ENCODE results near the gene CEP170.

CEP170 gene

DNA sequence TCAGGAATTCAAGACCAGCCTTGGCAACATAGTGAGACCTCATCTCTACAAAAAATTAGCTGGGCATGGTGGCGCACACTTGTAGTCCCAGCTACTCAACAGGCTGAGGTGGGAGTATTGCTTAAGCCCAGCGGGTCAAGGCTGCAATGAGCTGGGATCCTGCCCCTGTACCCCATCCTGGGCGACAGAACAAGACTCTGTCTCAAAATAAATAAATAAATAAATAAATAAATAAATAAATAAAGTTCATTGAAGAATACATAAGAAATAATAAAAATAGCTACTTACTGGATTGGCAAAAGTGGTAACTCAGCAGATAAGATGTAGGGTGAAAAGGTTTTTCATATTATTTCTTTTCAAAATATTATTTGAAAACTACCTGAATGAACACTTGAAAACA lies 5.9 kb downstream of the CEP170 start:
- TF ChIP-seq, protein P1, sequence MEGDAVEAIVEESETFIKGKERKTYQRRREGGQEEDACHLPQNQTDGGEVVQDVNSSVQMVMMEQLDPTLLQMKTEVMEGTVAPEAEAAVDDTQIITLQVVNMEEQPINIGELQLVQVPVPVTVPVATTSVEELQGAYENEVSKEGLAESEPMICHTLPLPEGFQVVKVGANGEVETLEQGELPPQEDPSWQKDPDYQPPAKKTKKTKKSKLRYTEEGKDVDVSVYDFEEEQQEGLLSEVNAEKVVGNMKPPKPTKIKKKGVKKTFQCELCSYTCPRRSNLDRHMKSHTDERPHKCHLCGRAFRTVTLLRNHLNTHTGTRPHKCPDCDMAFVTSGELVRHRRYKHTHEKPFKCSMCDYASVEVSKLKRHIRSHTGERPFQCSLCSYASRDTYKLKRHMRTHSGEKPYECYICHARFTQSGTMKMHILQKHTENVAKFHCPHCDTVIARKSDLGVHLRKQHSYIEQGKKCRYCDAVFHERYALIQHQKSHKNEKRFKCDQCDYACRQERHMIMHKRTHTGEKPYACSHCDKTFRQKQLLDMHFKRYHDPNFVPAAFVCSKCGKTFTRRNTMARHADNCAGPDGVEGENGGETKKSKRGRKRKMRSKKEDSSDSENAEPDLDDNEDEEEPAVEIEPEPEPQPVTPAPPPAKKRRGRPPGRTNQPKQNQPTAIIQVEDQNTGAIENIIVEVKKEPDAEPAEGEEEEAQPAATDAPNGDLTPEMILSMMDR (IDR thresholded peaks at IDR 0.05; ENCODE audit: low read depth, low read length): no peak
- DNase-seq (ENCODE audit: low read depth in 2 of 2): no peak
- H3K4me3 ChIP-seq (replicated peaks in 1 of 2; ENCODE audit: low read depth in 2 of 2, low read length in 2 of 2): no peak overlapping the region

DNA sequence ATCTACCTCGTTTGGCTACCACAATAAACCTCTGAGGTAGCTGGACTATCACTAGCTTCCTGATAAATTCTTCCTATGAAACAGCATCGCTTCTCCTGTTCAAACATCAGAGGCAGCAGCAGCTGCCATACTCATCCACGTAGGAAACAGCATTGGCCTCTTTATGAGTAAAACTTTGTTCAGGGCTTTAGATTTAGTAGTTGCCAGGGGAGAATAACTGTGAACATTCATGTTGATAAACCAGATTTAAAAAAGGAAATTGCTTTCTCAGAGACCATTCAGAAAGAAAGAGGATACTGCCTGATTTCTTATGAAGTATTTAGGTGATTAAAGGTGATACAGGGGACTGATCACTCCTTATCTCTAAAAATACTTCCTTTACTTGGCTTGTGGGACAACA lies 7.2 kb downstream of the CEP170 start:
- no peak overlapping the region for H3K4me3 ChIP-seq (replicated peaks in 1 of 2; ENCODE audit: low read depth in 2 of 2, low read length in 2 of 2)
- DNase-seq (ENCODE audit: low read depth in 2 of 2): peak in 1 of 2 donors; percentile 31
- TF ChIP-seq, protein P1 (IDR thresholded peaks at IDR 0.05; ENCODE audit: low read depth, low read length): no peak

DNA sequence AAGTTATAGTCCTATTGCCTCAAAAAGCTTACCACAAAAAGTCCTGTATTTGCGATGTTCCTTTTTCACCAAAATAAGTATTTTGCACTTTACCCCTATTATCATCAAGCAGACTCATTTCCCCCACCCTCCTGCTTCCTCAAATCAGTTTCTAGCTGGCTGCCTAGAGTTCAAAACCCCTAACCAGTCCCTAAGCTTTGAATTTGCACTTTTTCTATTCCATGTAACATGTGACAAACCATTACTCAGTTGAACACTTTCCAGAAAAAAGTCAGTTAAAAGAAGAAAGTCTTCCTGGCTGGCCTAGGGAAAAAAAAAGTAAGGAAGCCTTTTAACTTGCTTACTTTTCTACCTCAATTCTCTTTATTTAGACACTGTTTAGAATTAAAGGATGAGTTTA lies 8.2 kb downstream of the CEP170 start:
- H3K4me3 ChIP-seq (replicated peaks in 1 of 2; ENCODE audit: low read depth in 2 of 2, low read length in 2 of 2): no peak overlapping the region
- TF ChIP-seq, protein P1 (IDR thresholded peaks at IDR 0.05; ENCODE audit: low read depth, low read length): no peak
- DNase-seq (ENCODE audit: low read depth in 2 of 2): peak; percentile 59 to 63

DNA sequence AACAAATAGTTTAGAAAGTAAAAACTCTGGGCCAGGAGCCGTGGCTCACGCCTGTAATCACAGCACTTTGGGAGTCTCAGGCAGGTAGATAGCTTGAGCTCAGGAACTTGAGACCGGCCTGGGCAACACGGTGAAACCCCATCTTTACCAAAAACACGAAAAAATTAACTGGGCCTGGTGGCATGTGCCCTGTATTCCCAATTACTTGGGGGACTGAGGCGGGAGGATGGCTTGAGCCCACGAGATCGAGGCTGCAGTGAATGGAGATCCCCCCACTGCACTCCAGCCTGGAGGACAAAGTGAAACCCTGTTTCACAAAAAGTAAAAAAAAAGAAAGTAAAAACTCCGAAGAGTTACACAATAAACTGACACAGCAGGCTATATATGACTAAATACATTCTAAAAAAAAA lies 10.6 kb downstream of the CEP170 start:
- no peak overlapping the region for H3K4me3 ChIP-seq (replicated peaks in 1 of 2; ENCODE audit: low read depth in 2 of 2, low read length in 2 of 2)

DNA sequence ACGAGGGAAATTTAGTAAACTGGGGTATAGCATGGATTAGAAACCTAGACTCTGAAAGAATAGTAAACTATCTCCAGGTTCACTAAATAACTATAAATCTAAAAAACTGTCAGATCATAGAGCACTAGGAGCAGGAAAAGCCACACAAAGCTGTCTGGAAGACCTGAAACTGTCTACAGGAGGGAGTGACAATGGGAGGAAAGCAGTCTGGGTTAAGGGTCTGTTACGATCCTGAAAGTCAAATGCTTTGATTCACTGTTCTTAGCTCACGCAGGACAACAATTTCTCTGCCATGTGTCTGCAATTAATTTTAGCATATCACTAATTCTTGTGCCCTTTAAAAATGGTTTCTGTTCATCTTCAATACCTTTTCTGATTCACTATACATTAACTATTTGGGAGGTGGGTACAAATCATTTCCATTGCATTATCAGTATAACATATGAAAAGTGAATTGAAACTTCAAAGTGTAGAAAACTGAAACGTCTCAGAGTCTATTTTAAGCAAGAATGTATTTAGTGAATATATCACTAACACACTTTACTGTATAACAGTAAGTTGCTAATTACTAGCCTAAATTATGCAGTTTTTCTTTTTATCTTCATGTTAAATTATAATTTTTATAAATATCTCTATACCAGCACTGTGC lies 18.4 kb downstream of the CEP170 start:
- TF ChIP-seq, protein P1 (IDR thresholded peaks at IDR 0.05; ENCODE audit: low read depth, low read length): no peak
- H3K4me3 ChIP-seq (replicated peaks in 1 of 2; ENCODE audit: low read depth in 2 of 2, low read length in 2 of 2): no peak overlapping the region
- DNase-seq (ENCODE audit: low read depth in 2 of 2): no peak

More for the DNA sequence above, 10.6 kb downstream of the CEP170 start:
- TF ChIP-seq, protein P1 (IDR thresholded peaks at IDR 0.05; ENCODE audit: low read depth, low read length): no peak
- DNase-seq (ENCODE audit: low read depth in 2 of 2): no peak

DNA sequence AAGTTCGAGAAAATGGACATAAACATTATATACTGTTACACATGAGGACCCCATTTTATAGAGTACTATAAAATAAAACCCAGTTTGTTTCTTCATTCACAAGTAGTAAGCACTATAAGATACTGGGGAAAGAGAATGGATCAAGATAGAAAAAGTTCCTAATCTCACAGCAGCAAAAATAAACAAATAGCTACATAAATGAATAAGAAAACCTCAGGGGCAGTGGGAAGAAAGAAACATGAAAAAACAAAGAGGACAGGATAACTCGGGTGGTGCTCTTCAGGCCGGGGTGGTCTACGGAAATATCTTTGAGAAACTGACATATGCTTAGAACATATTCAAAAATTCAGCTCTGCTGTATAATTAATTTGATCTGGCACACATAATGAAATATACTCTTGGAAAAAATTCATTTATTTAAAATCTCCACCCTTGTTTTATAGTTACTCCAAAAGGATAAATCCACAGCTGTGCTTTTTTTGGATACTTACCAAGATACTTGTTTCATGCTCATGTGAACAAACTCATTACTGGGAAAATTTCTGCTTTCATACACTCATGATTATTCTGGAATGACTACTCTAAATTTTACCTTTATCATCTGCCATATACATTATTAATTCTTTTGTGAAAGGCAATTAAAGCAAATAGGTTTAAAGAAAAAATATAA lies 20.0 kb downstream of the CEP170 start:
- peak; percentile 56 to 69 for DNase-seq (ENCODE audit: low read depth in 2 of 2)
- TF ChIP-seq, protein P1 (IDR thresholded peaks at IDR 0.05; ENCODE audit: low read depth, low read length): no peak
- no peak overlapping the region for H3K4me3 ChIP-seq (replicated peaks in 1 of 2; ENCODE audit: low read depth in 2 of 2, low read length in 2 of 2)

Measured in cardiac fibroblast (primary cell).